Measurements from ENCODE around the gene FAM120A.

DNA sequence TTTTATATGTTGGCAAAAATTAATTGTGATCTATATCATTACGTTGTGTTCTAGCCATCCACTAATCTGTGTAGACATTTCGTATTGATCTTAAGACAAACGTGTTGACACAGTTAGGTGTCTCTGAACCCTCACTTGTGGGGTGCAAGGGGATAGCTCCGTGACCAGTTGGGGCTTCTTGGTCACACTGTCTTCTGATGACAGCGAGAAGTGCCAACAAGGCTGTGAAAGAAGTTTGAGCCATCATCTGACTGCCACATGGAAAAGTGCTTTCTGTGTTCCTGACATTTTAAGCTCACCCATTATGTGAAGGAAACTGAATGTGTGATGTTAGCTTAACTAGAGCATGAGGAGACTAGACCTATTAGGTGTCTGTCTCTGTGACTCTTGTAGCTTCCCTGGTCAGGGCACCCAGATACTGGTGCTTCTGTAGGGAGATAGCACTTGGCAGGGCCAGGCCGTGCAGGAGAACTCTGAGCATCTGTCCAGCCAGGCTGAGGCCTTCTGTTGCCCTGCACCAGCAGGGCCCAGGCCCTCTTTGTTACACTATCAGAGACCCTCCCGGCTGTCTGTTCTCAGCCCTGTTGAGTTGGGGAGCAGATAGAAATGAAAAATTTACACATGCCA, 72.1 kb downstream of the FAM120A start:
- TF ChIP-seq, protein P1, sequence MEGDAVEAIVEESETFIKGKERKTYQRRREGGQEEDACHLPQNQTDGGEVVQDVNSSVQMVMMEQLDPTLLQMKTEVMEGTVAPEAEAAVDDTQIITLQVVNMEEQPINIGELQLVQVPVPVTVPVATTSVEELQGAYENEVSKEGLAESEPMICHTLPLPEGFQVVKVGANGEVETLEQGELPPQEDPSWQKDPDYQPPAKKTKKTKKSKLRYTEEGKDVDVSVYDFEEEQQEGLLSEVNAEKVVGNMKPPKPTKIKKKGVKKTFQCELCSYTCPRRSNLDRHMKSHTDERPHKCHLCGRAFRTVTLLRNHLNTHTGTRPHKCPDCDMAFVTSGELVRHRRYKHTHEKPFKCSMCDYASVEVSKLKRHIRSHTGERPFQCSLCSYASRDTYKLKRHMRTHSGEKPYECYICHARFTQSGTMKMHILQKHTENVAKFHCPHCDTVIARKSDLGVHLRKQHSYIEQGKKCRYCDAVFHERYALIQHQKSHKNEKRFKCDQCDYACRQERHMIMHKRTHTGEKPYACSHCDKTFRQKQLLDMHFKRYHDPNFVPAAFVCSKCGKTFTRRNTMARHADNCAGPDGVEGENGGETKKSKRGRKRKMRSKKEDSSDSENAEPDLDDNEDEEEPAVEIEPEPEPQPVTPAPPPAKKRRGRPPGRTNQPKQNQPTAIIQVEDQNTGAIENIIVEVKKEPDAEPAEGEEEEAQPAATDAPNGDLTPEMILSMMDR (IDR thresholded peaks at IDR 0.05) = no peak
- no peak for TF ChIP-seq POLR2A (IDR thresholded peaks at IDR 0.05)

Data from adrenal gland (tissue), 5 donors.